Transverse colon (tissue), 3 donors: ENCODE data around the gene KCNJ6.

Experiments
- POLR2A ChIP-seq: fragments of 450-650 bp; IDR thresholded peaks from one replicate; pipeline ENCODE4 v1.6.1; 2016; ENCODE audit warnings: antibody characterized with exemption, mild to moderate bottlenecking, moderate library complexity
- TF ChIP-seq, protein P1 (sequence below), 5 experiments: fragments of 200-600 bp in 3 of 5; fragments of 450-650 bp in 2 of 5; sonication (generic) in 3 of 5; IDR thresholded peaks; 1 replicate in 2 of 5; 2 replicates in 3 of 5; pipeline ENCODE4 v1.5.1; 2016 to 2017; ENCODE audit warnings: antibody characterized with exemption in 5 of 5, inconsistent platforms in 3 of 5, mild to moderate bottlenecking in 2 of 5, moderate library complexity in 1 of 5

DNA sequence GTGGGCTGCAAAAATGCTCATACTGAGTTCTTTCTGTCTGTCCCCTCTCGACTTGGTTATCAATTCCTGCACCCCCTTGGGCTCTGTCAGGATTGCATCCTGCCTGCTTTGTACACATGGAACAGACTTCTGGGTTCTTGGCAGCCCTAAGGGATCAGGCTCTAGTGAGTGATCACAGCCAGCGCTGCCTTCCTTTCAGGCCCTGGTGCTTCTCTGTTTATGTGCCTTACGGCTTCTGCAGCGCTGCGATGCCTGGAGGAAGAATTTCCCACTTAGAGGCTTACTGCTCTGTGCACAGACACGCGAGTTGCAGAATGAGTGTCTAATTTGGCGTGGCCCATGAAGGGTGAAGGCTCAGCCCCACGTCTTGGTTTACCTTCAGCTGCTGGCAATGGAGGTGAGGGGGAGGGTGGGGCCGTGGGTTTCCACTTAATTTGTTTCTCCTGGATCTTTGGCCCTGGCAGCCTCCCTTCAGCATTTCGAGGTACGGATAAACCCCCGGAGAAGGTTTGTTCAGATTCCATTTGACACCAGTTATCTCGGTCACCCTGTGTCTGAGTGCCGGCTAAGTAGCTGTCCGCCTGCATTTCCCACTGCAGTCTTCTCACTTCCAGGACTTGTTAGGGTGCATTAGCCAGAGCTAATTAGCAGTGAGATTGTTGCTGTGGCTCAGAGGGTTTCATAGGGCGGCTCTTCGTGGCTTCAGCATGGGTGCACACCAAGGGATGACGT lies 322.4 kb downstream of the KCNJ6 start:
- TF ChIP-seq, protein P1, sequence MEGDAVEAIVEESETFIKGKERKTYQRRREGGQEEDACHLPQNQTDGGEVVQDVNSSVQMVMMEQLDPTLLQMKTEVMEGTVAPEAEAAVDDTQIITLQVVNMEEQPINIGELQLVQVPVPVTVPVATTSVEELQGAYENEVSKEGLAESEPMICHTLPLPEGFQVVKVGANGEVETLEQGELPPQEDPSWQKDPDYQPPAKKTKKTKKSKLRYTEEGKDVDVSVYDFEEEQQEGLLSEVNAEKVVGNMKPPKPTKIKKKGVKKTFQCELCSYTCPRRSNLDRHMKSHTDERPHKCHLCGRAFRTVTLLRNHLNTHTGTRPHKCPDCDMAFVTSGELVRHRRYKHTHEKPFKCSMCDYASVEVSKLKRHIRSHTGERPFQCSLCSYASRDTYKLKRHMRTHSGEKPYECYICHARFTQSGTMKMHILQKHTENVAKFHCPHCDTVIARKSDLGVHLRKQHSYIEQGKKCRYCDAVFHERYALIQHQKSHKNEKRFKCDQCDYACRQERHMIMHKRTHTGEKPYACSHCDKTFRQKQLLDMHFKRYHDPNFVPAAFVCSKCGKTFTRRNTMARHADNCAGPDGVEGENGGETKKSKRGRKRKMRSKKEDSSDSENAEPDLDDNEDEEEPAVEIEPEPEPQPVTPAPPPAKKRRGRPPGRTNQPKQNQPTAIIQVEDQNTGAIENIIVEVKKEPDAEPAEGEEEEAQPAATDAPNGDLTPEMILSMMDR (IDR thresholded peaks at IDR 0.05), result no peak
- no peak for TF ChIP-seq POLR2A
